ENCODE data around the gene BRD9. TPM values are rescaled to one million over a fixed set of nuclear protein-coding genes. Genes with fewer than 3 reads are reported as not detected.

The BRD9 gene
- total and polyA plus RNA-seq, 2 of the 4 experiments (the other 2 are of a cell fraction), result 22.0 to 43.4 TPM

GRCh38 chr5:859391-859790, 33.2 kb downstream of the BRD9 start:
- H3K9ac ChIP-seq (ENCODE audit: low read depth, low read length), result no peak overlapping the region
- H3K9me3 ChIP-seq (ENCODE audit: control insufficient read depth, insufficient read depth, low read length), result no peaks in the 10 kb centered on the region
- whole genome bisulfite sequencing, 2 experiments (ENCODE audit: extremely low coverage in 2 of 2, insufficient read length in 1 of 2), result 87% methylated on average over 9 of the region's 16 CpGs; no CpG with 5 or more reads in 1 of the 2 experiments
- H3K4me1 ChIP-seq (ENCODE audit: control insufficient read depth, insufficient read depth, low read length), result no peaks in the 10 kb centered on the region
- H2BK20ac ChIP-seq (ENCODE audit: low read depth, low read length), result no peak overlapping the region
- no peak overlapping the region for H2BK15ac ChIP-seq (ENCODE audit: low read depth, low read length)
- H4K20me1 ChIP-seq (ENCODE audit: insufficient read depth, low read length), result peaks cover 19% of the 10 kb centered on the region
- no peak overlapping the region for H4K8ac ChIP-seq (ENCODE audit: low read depth in 2 of 2, low read length in 2 of 2)
- H2AK5ac ChIP-seq (ENCODE audit: low read depth, low read length), result no peak overlapping the region
- no peak for ATAC-seq (ENCODE audit: low read depth)
- H4K91ac ChIP-seq (ENCODE audit: insufficient read depth, low read depth, low read length), result no peak overlapping the region
- H3K9me1 ChIP-seq (ENCODE audit: insufficient read depth, low read length), result peaks cover 10% of the 10 kb centered on the region
- ChIA-PET POLR2A (ENCODE audit: unreplicated experiment) (no interaction called here), CTCF (no interaction called here)
- H2AFZ ChIP-seq (replicated peaks; ENCODE audit: low read length, poor library complexity), result no peak overlapping the region
- no peak overlapping the region for H3K23ac ChIP-seq (ENCODE audit: low read depth, low read length)
- H3K14ac ChIP-seq (replicated peaks; ENCODE audit: low read depth, low read length), result no peak overlapping the region
- no peak overlapping the region for H3K27ac ChIP-seq (ENCODE audit: insufficient read depth, low read length)
- H2BK120ac ChIP-seq (ENCODE audit: low read depth, low read length), result no peak overlapping the region
- H3K4ac ChIP-seq (ENCODE audit: low read depth, low read length), result no peak overlapping the region
- H3K4me3 ChIP-seq (ENCODE audit: insufficient read depth, low read depth, low read length), result no peak overlapping the region
- TF ChIP-seq MAFK (IDR thresholded peaks at IDR 0.05; ENCODE audit: low read depth, low read length) (no peak), RFX5 (IDR thresholded peaks at IDR 0.05; ENCODE audit: low read depth, low read length) (no peak), NFE2L2 (IDR thresholded peaks at IDR 0.05; ENCODE audit: low read depth, low read length) (no peak), FOS (IDR thresholded peaks at IDR 0.05; ENCODE audit: low read depth, low read length) (no peak), SMC3 (IDR thresholded peaks at IDR 0.05; ENCODE audit: low read depth, low read length) (no peak)
- H4K5ac ChIP-seq (ENCODE audit: low read depth, low read length), result no peak overlapping the region
- no TSS peak for BruUV-seq (replicated peaks)
- intact Hi-C loops (cut with micrococcal nuclease), result no loop called here
- no peak overlapping the region for H3K56ac ChIP-seq (ENCODE audit: extremely low read depth, insufficient read depth, low read length)
- no peaks in the 10 kb centered on the region for H3K27me3 ChIP-seq (ENCODE audit: control insufficient read depth, insufficient read depth, low read length)
- H2BK5ac ChIP-seq (ENCODE audit: low read depth, low read length, poor library complexity, severe bottlenecking), result no peak overlapping the region
- dilution Hi-C loops (cut with HindIII; ENCODE audit: low sequenced_read_pairs, unreplicated experiment), result no loop called here
- peaks cover 18% of the 10 kb centered on the region for H3K36me3 ChIP-seq (ENCODE audit: control insufficient read depth, insufficient read depth, low read length)
- H3K79me1 ChIP-seq (ENCODE audit: low read depth in 1 of 2, low read length in 2 of 2), result peaks cover 0 to 4% of the 10 kb centered on the region in 2 experiments; a peak in 1 of 4 replicates
- no peak for DNase-seq
- no peak overlapping the region for H2AK9ac ChIP-seq (replicated peaks; ENCODE audit: low read depth, low read length, poor library complexity)
- in situ Hi-C loops (cut with MboI; ENCODE audit: low sequenced_read_pairs), result no loop called here
- H3K18ac ChIP-seq (ENCODE audit: low read depth, low read length), result no peak overlapping the region
- H3K4me2 ChIP-seq (ENCODE audit: low read depth, low read length), result no peak overlapping the region

Data from IMR-90 (cell line).